Astrocyte of the cerebellum (primary cell): ENCODE measurements around the gene NAA38.
"Not testable (repeated sequence)": the region's sequence is repeated elsewhere in the genome, so short reads cannot be mapped to it uniquely, and the experiment has no call there.

Experiments
- DNase-seq: peaks from one replicate; pipeline ENCODE4 v3.0.0-alpha.2; 2011; ENCODE audit warnings: low read depth
- H3K4me3 ChIP-seq: 2 replicates; pipeline ENCODE4 v1.5.1; 2011; ENCODE audit warnings: mild to moderate bottlenecking, low read depth, low read length, moderate library complexity
- in situ Hi-C: cut with HindIII; loops from 2 replicates; pipeline ENCODE4 v1.10.0; 2017; ENCODE audit warnings: low sequenced_read_pairs
- TF ChIP-seq, protein P1 (sequence below): IDR thresholded peaks from 2 replicates; pipeline ENCODE4 v1.5.1; 2012; ENCODE audit warnings: low read length, low read depth, moderate library complexity, mild to moderate bottlenecking; ENCODE audit errors: missing control alignments

NAA38 gene

DNA sequence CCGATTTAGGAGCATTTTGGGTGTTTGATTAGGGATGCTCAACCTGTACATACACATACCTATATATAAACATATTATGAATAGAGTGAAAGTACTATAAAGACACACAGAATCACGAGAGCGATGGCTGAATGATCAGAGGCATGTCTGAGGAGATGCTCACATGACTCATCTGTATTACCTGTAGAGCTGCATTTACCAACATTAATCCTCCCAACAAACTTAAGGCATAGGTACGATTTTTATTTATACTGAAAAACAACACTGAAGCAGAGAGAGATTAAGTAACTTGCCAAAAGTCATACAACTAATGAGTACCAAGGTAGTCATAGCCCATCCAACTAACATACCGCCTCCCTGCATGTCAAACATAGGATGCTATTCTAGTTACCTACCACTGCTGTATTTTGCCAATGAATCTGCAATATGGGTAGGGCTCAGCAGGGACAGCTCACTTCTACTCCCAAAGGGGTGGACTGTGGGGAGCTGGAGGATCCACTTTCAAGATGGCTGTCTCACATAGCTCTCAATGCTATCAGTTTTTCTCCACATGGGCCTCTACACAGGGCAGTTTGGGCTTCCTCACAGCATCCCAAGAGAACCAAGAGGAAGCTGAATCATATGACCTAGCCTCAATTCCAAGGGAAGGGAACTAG is 7.8 kb upstream of the NAA38 start:
- H3K4me3 ChIP-seq, result no peak overlapping the region
- in situ Hi-C loops, result no loop called here
- no peak for DNase-seq
- TF ChIP-seq, protein P1, sequence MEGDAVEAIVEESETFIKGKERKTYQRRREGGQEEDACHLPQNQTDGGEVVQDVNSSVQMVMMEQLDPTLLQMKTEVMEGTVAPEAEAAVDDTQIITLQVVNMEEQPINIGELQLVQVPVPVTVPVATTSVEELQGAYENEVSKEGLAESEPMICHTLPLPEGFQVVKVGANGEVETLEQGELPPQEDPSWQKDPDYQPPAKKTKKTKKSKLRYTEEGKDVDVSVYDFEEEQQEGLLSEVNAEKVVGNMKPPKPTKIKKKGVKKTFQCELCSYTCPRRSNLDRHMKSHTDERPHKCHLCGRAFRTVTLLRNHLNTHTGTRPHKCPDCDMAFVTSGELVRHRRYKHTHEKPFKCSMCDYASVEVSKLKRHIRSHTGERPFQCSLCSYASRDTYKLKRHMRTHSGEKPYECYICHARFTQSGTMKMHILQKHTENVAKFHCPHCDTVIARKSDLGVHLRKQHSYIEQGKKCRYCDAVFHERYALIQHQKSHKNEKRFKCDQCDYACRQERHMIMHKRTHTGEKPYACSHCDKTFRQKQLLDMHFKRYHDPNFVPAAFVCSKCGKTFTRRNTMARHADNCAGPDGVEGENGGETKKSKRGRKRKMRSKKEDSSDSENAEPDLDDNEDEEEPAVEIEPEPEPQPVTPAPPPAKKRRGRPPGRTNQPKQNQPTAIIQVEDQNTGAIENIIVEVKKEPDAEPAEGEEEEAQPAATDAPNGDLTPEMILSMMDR, result no peak

DNA sequence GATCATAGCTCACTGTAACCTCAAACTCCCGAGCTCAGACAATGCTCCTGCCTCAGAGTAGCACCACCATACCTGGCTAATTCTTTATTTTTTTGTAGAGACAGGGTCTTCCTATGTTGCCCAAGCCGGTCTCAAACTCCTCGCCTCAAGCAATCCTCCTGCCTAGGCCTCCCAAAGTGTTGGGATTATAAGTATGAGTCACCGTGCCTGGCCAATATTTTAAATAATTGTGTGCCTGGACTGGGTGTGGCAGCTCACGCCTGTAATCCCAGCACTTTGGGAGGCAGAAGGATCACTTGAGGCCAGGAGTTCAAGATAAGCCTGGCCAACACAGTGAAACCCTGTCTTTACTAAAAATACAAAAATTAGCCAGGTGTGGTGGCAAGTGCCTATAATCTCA is 7.0 kb upstream of the NAA38 start:
- DNase-seq, H3K4me3 ChIP-seq: not testable (repeated sequence)

DNA sequence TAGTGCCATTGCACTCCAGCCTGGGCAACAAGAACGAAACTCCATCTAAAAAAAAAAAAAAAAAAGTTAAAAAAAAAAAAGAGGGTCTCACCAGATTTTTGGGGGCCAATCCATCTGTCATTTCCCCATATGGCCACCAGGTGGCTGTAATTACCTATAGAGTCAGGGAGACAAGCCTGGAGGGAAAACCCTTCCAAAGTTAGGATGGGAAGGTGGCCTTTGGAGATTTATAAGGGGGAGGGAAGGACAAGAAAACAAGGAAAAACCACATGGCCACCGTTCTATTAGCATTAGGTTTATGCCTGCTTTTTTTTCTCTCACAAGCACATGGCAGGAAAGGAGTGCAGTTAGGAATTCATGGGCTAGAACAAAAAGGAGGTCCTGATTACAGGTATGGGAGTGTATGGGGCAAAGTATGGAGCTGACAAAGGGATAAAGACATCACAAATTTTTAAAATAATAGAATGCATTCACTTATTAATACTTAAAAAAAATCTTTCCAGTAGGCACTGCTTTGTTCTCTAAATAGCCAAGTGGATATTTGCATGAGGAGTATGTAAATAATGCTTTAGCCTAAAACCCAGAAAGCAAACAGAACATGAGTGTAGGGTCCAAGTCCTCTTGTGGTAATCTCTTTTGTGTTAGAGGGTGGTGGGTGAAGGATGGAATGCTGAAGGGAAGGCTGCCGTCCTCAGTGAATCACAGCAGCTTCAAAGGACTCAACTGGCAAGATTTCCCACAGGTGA is 5.5 kb upstream of the NAA38 start:
- no peak overlapping the region for H3K4me3 ChIP-seq
- in situ Hi-C loops, result no loop called here
- TF ChIP-seq, protein P1, result peak; percentile 68
- no peak for DNase-seq

More for the DNA sequence above, 7.0 kb upstream of the NAA38 start:
- in situ Hi-C loops, result not testable (repeated sequence)

DNA sequence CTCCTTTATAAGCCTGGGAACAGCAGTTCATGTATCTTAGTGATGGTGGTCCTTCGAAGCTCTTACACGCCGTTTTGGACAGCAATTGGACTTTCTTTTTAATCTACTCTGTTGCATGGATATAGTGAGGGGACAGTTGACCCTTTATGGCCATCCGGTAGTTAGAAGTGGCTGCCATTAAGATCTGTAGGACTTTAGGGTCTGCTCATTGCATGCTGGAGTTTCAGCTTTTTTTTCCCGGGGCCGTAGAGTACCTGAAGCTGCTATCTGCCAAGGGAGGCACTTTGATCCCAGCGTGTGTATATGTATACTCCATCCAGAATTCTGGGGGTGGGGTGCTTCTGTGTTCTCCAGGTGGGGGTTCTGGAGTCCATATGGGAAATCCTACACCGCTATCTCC is 1.7 kb upstream of the NAA38 start:
- TF ChIP-seq, protein P1, result no peak
- H3K4me3 ChIP-seq, result peak overlapping the region; percentile 56
- no peak for DNase-seq
- in situ Hi-C loops, result no loop called here

DNA sequence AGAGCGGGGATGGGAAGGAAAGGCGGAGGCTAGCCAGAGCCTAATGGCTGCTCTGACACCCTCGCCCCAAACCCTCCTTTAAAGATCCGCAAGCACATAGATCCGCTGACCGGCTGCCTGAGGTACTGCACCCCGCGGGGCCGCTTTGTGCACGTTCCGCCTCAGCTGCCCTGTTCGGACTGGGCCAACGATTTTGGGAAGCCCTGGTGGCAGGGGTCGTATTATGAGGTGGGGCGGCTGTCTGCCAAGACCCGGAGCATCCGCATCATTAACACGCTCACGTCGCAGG is 1.1 kb upstream of the NAA38 start:
- H3K4me3 ChIP-seq, result peak overlapping the region; percentile 56
- no peak for DNase-seq
- in situ Hi-C loops, result no loop called here
- TF ChIP-seq, protein P1, result peak; percentile 57

DNA sequence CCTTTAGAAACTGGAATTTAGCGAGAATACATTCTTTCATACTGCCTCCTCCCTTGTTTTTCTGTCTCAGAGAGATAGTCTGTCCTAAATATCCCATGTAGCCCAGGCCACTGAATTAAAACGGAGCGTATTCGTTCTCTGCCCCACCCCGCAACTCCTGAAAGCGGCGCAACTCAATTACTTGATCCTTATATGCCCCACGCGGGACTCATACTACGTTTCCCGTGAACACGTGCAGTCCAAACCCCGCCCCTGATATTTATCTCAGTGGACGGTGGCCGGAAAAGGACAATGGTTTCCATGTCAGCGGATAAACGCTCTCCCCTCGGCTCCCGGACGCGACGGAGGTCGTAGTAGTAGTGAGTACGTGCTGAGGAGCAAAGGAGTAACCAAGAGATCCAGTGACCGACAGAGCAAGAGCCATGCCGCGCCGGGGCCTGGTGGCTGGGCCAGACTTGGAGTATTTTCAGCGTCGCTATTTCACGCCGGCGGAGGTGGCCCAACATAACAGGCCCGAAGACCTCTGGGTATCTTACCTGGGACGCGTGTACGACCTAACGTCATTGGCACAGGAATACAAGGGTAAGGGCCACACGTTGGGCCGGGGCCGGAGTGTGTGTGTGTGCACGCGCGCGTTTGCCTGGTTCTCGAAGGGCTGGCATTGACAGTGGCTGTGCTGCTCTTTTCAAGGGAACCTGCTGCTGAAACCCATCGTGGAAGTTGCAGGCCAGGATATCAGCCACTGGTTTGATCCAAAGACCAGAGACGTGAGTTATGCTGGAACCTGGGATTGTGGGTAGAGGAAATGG is 558 bp upstream of the NAA38 start, which contains the start of gene CYB5D1:
Gene CYB5D1 (plus strand): TSS at position 291 of the 809 bp plus-strand sequence. CDS start 132 bp downstream, at position 423.
- DNase-seq, result no peak
- in situ Hi-C loops, result no loop called here
- peak within 1 kb of the TSS; percentile 56 for H3K4me3 ChIP-seq
- TF ChIP-seq, protein P1, result no peak
